ENCODE data around the gene UMAD1. TPM values are rescaled to one million over a fixed set of nuclear protein-coding genes. Genes with fewer than 3 reads are reported as not detected.

UMAD1 gene
- total and polyA plus RNA-seq, 8 donors, result 12.7 to 20.2 (median 15.0) TPM

DNA sequence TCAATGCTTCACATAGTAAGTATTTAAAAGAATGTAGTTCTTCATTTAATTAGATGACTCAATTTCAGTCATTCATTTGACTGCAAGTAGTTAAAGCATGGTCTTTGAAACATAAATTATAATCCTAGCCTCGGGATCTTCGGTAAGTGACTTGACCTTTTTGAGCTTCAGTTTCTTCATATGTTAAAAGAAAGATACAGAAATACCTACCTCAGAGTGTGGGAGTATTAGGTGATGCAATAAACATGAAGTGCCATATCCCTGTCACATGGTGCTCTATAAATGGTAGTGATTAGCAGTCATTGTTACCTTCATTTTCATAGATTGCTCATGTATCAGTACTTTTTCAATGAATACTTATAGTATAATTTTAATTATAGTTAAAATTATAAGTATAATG lies 31.2 kb upstream of the UMAD1 start:
- ATAC-seq (no peak), DNase-seq (no peak)
- Histone ChIP-seq H3K4me3 (no peak overlapping the region), H3K36me3 (peaks cover 0 to 24% of the 10 kb centered on the region in 2 donors), H3K9me3 (no peaks in the 10 kb centered on the region), H3K27ac (no peak overlapping the region), H3K4me1 (no peaks in the 10 kb centered on the region), H3K27me3 (no peaks in the 10 kb centered on the region)
- intact Hi-C loops (cut with DNase I), result no loop called here
- TF ChIP-seq, protein P1, sequence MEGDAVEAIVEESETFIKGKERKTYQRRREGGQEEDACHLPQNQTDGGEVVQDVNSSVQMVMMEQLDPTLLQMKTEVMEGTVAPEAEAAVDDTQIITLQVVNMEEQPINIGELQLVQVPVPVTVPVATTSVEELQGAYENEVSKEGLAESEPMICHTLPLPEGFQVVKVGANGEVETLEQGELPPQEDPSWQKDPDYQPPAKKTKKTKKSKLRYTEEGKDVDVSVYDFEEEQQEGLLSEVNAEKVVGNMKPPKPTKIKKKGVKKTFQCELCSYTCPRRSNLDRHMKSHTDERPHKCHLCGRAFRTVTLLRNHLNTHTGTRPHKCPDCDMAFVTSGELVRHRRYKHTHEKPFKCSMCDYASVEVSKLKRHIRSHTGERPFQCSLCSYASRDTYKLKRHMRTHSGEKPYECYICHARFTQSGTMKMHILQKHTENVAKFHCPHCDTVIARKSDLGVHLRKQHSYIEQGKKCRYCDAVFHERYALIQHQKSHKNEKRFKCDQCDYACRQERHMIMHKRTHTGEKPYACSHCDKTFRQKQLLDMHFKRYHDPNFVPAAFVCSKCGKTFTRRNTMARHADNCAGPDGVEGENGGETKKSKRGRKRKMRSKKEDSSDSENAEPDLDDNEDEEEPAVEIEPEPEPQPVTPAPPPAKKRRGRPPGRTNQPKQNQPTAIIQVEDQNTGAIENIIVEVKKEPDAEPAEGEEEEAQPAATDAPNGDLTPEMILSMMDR (IDR thresholded peaks at IDR 0.05), result no peak

DNA sequence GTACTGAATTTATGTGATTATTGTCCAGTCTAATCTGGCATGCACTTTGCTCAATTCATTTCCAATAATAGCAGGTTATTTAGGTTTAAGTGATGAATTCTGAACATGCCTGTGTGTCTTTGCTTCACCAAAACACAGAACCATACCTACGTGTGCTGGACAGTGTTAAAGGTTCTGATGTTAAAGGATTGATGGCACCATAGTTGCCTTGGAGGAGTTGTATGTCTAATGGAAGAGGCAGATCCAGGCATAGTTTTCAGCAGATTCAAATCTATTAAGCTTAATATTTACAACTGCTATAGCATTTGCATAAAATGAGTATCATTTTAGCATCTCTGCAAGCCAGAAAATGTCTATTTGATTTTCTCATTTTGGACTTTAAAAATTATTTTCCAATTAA lies 28.0 kb upstream of the UMAD1 start:
- no peak overlapping the region for H3K27ac ChIP-seq
- no peaks in the 10 kb centered on the region for H3K27me3 ChIP-seq
- no peak overlapping the region for H3K4me3 ChIP-seq
- no peaks in the 10 kb centered on the region for H3K9me3 ChIP-seq
- H3K4me1 ChIP-seq, result no peaks in the 10 kb centered on the region
- peaks cover 0 to 11% of the 10 kb centered on the region in 2 donors for H3K36me3 ChIP-seq
- ATAC-seq, result no peak
- TF ChIP-seq, protein P1 (IDR thresholded peaks at IDR 0.05), result no peak
- DNase-seq, result no peak
- intact Hi-C loops (cut with DNase I), result no loop called here

DNA sequence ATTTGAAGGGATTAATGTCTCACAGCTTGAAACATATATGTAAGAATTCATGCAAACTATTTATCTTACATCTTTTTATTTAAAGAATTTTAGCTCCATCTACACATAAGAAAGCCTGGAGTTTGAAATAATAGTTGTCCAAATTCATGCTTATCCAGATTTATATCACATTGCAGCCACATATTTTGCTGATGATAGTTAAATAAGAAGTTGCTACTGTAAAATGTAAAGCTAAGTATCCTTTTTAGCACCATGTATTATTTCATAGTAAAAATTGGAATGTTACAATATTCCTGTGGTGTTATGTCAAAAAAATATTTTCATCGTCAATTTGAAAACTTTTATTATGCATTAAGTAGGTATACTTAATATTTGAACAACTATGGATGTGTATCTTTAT lies 27.3 kb upstream of the UMAD1 start:
- H3K27ac ChIP-seq, result no peak overlapping the region
- DNase-seq, result no peak
- H3K36me3 ChIP-seq, result peaks cover 0 to 6% of the 10 kb centered on the region in 2 donors
- H3K4me3 ChIP-seq, result no peak overlapping the region
- no peaks in the 10 kb centered on the region for H3K4me1 ChIP-seq
- no peaks in the 10 kb centered on the region for H3K27me3 ChIP-seq
- H3K9me3 ChIP-seq, result no peaks in the 10 kb centered on the region
- TF ChIP-seq, protein P1 (IDR thresholded peaks at IDR 0.05), result no peak
- intact Hi-C loops (cut with DNase I), result no loop called here
- ATAC-seq, result no peak

DNA sequence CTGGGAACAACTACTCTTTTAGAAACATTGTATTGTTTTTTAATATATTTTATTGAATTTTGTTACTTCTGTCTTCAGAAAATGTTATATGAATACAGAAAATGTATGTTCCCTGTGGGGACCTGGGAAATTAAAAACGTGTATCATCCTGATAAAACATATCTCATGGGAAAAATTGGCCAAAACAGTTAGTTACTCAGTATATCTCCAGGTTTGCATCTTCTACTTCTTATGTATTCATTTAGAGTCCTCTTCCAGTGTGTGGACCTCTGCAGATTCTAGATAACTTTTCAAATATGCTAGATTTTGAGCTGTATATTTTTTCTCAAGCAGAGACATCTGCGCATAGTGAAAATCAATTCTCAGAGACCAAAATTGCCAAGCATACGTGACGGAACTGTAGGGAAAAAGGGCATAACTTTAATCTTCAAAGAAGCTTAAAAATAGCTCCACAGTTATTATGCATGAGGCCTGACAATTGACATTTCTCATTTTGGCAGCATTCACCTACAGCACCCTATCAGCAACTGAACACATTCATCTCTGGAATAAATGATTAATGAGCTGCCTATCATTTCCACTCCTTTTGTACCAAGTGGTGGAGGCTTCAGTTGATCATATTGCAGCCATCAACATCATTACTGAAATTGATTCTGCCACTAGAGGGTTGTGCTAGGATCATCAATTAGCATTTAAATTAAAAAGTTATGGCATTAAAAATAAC lies 26.4 kb upstream of the UMAD1 start:
- TF ChIP-seq, protein P1 (IDR thresholded peaks at IDR 0.05), result no peak
- Histone ChIP-seq H3K36me3 (no peaks in the 10 kb centered on the region), H3K27me3 (no peaks in the 10 kb centered on the region), H3K4me1 (no peaks in the 10 kb centered on the region), H3K9me3 (no peaks in the 10 kb centered on the region), H3K4me3 (no peak overlapping the region), H3K27ac (no peak overlapping the region)
- DNase-seq (no peak), ATAC-seq (no peak)
- intact Hi-C loops (cut with DNase I), result no loop called here

DNA sequence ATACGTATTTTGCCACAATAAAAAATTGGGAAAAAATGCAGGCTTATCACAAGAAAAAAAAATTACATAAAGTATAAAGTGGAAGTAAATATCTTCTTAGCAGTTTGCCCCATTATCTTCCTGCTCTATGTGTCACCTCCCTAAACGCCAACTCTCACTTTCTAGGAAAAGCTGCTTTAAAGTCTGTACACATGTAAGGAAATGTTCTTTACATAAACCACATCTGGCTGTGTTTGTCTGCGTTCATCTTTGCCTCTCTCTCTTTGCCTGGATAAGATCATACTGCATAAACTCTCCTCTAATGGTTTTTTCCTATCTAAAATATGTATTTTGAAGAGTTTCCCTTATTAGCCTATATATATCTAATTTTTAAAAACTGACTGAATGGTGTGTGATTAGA lies 23.0 kb upstream of the UMAD1 start:
- ATAC-seq, result no peak
- Histone ChIP-seq H3K4me1 (no peaks in the 10 kb centered on the region), H3K9me3 (no peaks in the 10 kb centered on the region), H3K27ac (no peak overlapping the region), H3K4me3 (no peak overlapping the region), H3K27me3 (no peaks in the 10 kb centered on the region), H3K36me3 (no peaks in the 10 kb centered on the region)
- intact Hi-C loops (cut with DNase I), result no loop called here
- DNase-seq, result no peak
- TF ChIP-seq, protein P1 (IDR thresholded peaks at IDR 0.05), result no peak
